ENCODE results near the gene NPIPA7.
"Not testable (repeated sequence)": the region's sequence is repeated elsewhere in the genome, so short reads cannot be mapped to it uniquely, and the experiment has no call there.

DNA sequence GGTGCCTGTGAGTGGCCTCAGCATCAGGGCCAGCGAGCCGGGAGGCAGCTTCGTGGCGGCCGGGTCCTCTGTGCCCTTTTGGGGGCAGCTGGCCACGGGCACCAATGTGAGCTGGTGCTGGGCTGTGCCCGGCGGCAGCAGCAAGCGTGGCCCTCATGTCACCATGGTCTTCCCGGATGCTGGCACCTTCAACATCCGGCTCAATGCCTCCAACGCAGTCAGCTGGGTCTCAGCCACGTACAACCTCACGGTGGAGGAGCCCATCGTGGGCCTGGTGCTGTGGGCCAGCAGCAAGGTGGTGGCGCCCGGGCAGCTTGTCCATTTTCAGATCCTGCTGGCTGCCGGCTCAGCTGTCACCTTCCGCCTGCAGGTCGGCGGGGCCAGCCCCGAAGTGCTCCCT is 13.1 kb upstream of the NPIPA7 start:
- TF ChIP-seq, protein P1, sequence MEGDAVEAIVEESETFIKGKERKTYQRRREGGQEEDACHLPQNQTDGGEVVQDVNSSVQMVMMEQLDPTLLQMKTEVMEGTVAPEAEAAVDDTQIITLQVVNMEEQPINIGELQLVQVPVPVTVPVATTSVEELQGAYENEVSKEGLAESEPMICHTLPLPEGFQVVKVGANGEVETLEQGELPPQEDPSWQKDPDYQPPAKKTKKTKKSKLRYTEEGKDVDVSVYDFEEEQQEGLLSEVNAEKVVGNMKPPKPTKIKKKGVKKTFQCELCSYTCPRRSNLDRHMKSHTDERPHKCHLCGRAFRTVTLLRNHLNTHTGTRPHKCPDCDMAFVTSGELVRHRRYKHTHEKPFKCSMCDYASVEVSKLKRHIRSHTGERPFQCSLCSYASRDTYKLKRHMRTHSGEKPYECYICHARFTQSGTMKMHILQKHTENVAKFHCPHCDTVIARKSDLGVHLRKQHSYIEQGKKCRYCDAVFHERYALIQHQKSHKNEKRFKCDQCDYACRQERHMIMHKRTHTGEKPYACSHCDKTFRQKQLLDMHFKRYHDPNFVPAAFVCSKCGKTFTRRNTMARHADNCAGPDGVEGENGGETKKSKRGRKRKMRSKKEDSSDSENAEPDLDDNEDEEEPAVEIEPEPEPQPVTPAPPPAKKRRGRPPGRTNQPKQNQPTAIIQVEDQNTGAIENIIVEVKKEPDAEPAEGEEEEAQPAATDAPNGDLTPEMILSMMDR (IDR thresholded peaks at IDR 0.05): not testable (repeated sequence)
- not testable (repeated sequence) for TF ChIP-seq POLR2A (IDR thresholded peaks at IDR 0.05)
